Vagina (tissue), 2 donors: ENCODE measurements around the gene ZBTB7A. TPM values are rescaled to one million over a fixed set of nuclear protein-coding genes. Genes with fewer than 3 reads are reported as not detected.

Experiments used
- DNase-seq, 2 donors: peaks; one replicate each; pipeline ENCODE4 v3.0.0-alpha.2; 2017; ENCODE audit errors: extremely low spot score in 2 of 2
- H3K27ac ChIP-seq: fragments of 200-600 bp; sonication (generic); one replicate; pipeline ENCODE4 v1.5.1; 2019
- H3K27me3 ChIP-seq: fragments of 200-600 bp; sonication (generic); one replicate; pipeline ENCODE4 v1.5.1; 2019
- H3K36me3 ChIP-seq, 2 donors: fragments of 200-600 bp; sonication (generic); one replicate each; pipeline ENCODE4 v1.5.1; 2017 to 2019
- H3K4me1 ChIP-seq: fragments of 200-600 bp; sonication (generic); one replicate; pipeline ENCODE4 v1.5.1; 2019
- H3K4me3 ChIP-seq, 2 donors: fragments of 200-600 bp; sonication (generic); 1 replicate in 1 of 2; 2 replicates in 1 of 2; pipeline ENCODE4 v1.5.1; 2016 to 2019
- H3K9me3 ChIP-seq: fragments of 200-600 bp; sonication (generic); one replicate; pipeline ENCODE4 v1.5.1; 2019
- CTCF ChIP-seq, 3 experiments: fragments of 450-650 bp in 2 of 3; fragments of 200-600 bp in 1 of 3; sonication (generic) in 1 of 3; IDR thresholded peaks; one replicate each; pipeline ENCODE4 v1.5.1; 2017 to 2019; ENCODE audit warnings: antibody characterized with exemption in 3 of 3, mild to moderate bottlenecking in 2 of 3, moderate library complexity in 2 of 3
- POLR2A ChIP-seq, 2 donors: fragments of 450-650 bp; IDR thresholded peaks; one replicate each; pipeline ENCODE4 v1.6.1; 2017; ENCODE audit warnings: antibody characterized with exemption in 2 of 2, mild to moderate bottlenecking in 2 of 2, moderate library complexity in 2 of 2
- POLR2AphosphoS5 ChIP-seq, 2 donors: sonication (generic); formaldehyde crosslinking; IDR thresholded peaks; one replicate each; pipeline ENCODE4 v1.9.0; 2017; ENCODE audit warnings: antibody characterized with exemption in 2 of 2, mild to moderate bottlenecking in 2 of 2, low read depth in 1 of 2; ENCODE audit not compliant: insufficient read depth in 1 of 2
- intact Hi-C: fragments of 100-400 bp; cut with DNase I; formaldehyde crosslinking; loops from one replicate; pipeline ENCODE4 v1.15.1; 2023
- total RNA-seq: library from RNA; depleted of rRNA; stranded (reverse); fragments of >200 nt; gene quantifications from one replicate; pipeline ENCODE4 v1.2.3, GENCODE V29; 2016

The ZBTB7A gene
- total RNA-seq, 1 donor from 2014 or later, result 60.6 TPM

DNA sequence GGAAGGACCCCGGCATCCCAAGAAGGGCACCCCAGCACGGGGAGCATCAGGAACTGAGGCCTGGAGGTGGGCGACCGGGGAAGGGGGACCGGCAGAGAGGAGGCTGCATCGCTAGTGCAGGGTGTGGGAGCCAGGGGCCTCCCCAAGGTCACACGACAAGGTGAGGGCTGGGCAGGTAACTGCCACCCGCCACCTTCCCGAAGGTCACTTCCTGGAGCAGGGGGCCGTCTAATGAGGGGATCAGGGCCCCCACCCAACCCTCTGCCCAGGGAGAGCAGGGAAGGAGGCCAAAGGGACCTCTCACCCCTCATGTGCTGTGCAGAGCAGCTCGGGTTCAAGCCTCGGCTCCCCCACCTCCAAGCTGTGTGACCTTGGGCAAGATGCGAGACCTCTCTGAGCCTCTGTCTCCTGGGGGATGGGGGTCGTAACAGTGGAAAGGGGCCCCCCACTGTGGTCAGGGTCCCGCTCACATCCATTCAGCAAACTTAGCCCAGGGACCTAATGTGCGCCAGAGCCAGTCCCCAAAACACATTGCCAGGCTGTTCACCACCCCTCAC lies 6.0 kb downstream of the ZBTB7A start:
- Histone ChIP-seq H3K27ac (peak overlapping the region; percentile 100), H3K36me3 (no peaks in the 10 kb centered on the region), H3K9me3 (no peaks in the 10 kb centered on the region), H3K4me1 (peaks cover 69% of the 10 kb centered on the region), H3K4me3 (peak overlapping the region; percentile 44 to 70), H3K27me3 (no peaks in the 10 kb centered on the region)
- intact Hi-C loops, result loop anchor here (5.0 kb wide), 1 partner anchor 53 kb away; the partner anchor contains the start of gene PIAS4
- TF ChIP-seq POLR2A (IDR thresholded peaks at IDR 0.05) (no peak), CTCF (IDR thresholded peaks at IDR 0.05) (no peak), POLR2AphosphoS5 (IDR thresholded peaks at IDR 0.05; ENCODE audit: insufficient read depth in 1 of 2, low read depth in 1 of 2) (no peak)
- DNase-seq, result no peak

GRCh38 chr19:4059891-4060620 lies 6.6 kb downstream of the ZBTB7A start:
- DNase-seq, result peak in 1 of 2 donors; percentile 87
- Histone ChIP-seq H3K9me3 (no peaks in the 10 kb centered on the region), H3K36me3 (peaks cover 0 to 1% of the 10 kb centered on the region in 2 donors), H3K27ac (peak overlapping the region; percentile 100), H3K4me3 (peak overlapping the region; percentile 44 to 70), H3K4me1 (peaks cover 69% of the 10 kb centered on the region), H3K27me3 (no peaks in the 10 kb centered on the region)
- intact Hi-C loops, result loop anchor here (5.0 kb wide), 1 partner anchor 53 kb away; the partner anchor contains the start of gene PIAS4
- no peak for TF ChIP-seq POLR2A (IDR thresholded peaks at IDR 0.05)
- TF ChIP-seq POLR2AphosphoS5 (IDR thresholded peaks at IDR 0.05; ENCODE audit: insufficient read depth in 1 of 2, low read depth in 1 of 2), result peak; percentile 23 to 80

DNA sequence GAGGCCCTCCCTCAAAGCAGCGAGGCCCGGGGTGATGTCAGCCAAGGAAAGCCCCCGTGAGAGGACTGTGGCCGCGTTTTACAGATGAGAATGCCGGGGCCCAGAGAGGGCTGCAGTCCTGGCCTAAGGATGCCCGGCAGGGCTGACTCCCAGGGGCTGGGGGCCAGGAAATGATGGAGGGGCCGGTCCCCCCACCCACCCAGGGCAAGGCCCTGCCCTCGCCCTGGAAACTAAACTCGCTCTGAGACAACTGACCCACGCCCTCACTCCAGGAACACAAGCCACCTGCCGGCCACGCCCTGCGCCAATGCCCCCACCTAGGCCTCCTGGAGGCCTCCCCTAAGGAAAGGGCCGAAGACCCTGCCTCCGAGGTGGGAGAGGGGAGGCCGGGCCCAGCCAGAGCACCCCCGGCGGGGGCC lies 7.2 kb downstream of the ZBTB7A start:
- H3K4me3 ChIP-seq, result peak overlapping the region; percentile 44 to 70
- intact Hi-C loops, result no loop called here
- DNase-seq, result peak in 1 of 2 donors; percentile 85
- no peaks in the 10 kb centered on the region for H3K27me3 ChIP-seq
- H3K9me3 ChIP-seq, result no peaks in the 10 kb centered on the region
- TF ChIP-seq CTCF (IDR thresholded peaks at IDR 0.05) (no peak), POLR2AphosphoS5 (IDR thresholded peaks at IDR 0.05; ENCODE audit: insufficient read depth in 1 of 2, low read depth in 1 of 2) (no peak), POLR2A (IDR thresholded peaks at IDR 0.05) (no peak)
- H3K36me3 ChIP-seq, result peaks cover 0 to 7% of the 10 kb centered on the region in 2 donors
- peak overlapping the region; percentile 100 for H3K27ac ChIP-seq
- peaks cover 72% of the 10 kb centered on the region for H3K4me1 ChIP-seq

DNA sequence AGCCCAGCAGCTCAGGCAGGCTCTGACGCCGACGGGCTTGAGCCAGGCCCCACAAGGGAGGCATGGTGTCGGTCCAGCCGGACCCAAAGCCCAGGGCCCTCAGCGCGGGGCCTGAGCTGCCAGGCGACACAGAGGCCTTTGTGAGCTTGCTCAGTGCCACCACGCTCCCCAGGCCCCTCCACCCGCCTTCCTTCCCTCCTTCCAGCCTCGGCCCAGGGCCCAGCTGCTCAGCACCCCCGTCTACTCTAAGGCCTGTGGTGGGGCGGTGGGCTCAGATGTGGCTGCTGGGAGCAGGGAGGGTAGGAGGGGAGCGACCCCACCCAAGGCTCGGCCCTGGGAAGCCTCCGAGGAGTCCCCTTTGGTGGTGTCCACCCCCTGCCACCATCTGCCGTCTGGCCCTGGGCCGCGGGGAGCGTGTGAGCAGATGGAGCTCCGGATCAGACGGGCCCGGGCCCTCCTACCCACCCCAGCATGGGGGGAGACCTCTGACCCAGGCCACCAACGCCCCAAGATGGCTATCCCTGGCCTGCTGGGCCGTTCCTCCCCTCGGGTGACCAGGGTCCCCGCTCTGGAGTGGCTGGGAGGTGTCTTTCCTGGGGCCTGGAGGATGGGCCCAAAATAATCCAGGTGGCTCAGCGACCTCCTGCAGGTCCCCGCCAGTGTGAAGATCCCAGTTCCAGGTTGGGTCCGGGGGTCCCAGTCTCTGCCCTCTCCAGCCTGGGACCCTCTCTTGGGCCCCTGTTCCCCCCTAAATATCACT lies 7.8 kb downstream of the ZBTB7A start:
- intact Hi-C loops, result no loop called here
- Histone ChIP-seq H3K27me3 (no peaks in the 10 kb centered on the region), H3K4me1 (peaks cover 70% of the 10 kb centered on the region), H3K9me3 (no peaks in the 10 kb centered on the region), H3K27ac (peak overlapping the region; percentile 100), H3K4me3 (peak overlapping the region; percentile 44 to 70), H3K36me3 (peaks cover 0 to 13% of the 10 kb centered on the region in 2 donors)
- TF ChIP-seq CTCF (IDR thresholded peaks at IDR 0.05), result no peak
- peak in 1 of 2 donors; percentile 41 for TF ChIP-seq POLR2AphosphoS5 (IDR thresholded peaks at IDR 0.05; ENCODE audit: insufficient read depth in 1 of 2, low read depth in 1 of 2)
- DNase-seq, result no peak

GRCh38 chr19:4057931-4058692 lies 8.6 kb downstream of the ZBTB7A start:
- peak; percentile 73 to 93 for TF ChIP-seq POLR2AphosphoS5 (IDR thresholded peaks at IDR 0.05; ENCODE audit: insufficient read depth in 1 of 2, low read depth in 1 of 2)
- peak in 1 of 2 donors; percentile 45 for TF ChIP-seq POLR2A (IDR thresholded peaks at IDR 0.05)
- TF ChIP-seq CTCF (IDR thresholded peaks at IDR 0.05), result no peak
- H3K27me3 ChIP-seq, result no peaks in the 10 kb centered on the region
- H3K4me1 ChIP-seq, result peaks cover 70% of the 10 kb centered on the region
- DNase-seq, result no peak
- peak overlapping the region; percentile 100 for H3K27ac ChIP-seq
- intact Hi-C loops, result no loop called here
- no peaks in the 10 kb centered on the region for H3K9me3 ChIP-seq
- H3K36me3 ChIP-seq, result peaks cover 0 to 21% of the 10 kb centered on the region in 2 donors
- H3K4me3 ChIP-seq, result peak overlapping the region; percentile 44 to 70
